NCI-H1417 treated with DMSO at 0.1 percent for 48 hours (cell line): Measurements from ENCODE around the gene TP53RK.

Source experiments
- DNase-seq: peaks from one replicate; lab custom pipeline; 2025; lab: John Stamatoyannopoulos, UW

TP53RK gene

GRCh38 chr20:46638134-46638897, 50.9 kb downstream of the TP53RK start:
- no peak for DNase-seq

DNA sequence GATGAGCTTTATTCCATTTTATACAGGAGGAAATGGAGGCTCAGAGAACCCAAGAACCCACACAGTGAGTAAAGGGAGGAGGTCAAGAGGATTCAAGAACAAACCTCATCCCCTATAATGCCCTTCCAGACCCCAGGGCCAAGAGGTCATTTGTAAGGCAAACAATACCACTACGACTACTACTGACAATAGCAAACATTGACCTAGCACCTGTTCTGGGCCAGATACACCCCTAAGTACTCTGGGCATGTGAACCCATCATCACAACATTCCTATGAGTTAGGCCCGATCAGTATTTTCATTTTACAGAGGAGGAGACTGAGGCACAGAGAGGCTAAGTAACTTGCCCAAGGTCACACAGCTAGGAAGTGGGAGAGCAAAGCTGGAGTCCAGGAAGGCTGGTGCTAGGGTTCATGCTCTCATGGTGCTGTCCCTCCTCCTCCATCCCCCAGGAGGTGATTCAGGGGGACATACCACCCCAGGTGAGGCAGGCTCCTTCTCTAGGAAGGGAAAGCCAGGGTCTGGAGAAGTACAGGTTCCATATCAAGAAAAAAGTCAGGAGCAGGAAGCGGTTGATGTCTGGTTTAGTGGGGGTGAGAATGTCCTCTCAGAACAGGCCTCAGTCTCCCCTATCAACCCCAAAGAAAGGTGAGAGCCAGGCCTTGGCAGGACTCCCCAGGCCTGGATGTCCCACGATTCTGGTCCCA, 51.7 kb downstream of the TP53RK start:
- DNase-seq = no peak

- no peak for DNase-seq
Observed at GRCh38 chr20:46637020-46637419, 52.2 kb downstream of the TP53RK start.

DNA sequence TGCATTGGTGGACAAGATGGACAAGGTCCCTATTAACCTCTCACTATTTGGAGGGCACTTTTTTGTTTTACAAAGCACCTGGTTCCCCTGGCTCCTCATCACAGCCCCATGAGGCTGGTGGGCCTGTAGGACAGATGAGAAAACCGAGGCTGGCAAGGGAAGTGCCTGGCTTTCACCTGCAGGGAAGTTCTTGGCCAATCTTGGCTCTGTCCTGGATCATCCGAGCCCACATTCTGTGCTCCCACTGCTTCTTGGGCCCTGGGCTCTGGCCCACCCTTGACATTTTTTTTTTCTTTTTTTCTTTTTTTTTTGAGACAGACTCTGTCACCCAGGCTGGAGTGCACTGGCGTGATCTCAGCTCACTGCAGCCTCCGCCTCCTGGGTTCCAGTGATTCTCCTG, 52.7 kb downstream of the TP53RK start:
- no peak for DNase-seq

DNA sequence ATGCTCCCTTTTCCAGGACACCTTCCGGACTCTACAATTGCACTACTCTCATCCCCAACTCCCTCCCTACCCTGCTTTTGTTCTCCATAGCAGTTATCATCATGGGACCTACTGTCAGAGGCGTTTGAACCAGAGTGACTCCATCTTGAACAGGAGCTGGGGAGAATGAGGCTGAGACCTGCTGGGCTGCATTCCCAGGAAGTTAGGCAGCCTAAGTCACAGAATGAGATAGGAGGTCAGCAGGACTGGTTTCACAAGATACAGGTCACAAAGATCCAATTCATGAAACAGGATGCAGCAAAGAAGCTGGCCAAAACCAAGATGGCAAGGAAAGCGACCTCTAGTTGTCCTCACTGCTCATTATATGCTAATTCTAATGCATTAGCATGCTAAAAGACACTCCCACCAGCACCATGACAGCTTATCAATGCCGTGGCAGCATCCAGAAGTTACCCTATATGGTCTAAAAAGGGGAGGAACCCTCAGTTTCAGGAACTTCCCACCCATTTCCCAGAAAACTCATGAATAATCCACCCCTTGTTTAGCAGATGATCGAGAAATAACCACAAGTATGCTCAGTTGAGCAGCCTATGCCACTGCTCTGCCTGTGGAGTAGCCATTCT, 53.6 kb downstream of the TP53RK start:
- DNase-seq = no peak

DNA sequence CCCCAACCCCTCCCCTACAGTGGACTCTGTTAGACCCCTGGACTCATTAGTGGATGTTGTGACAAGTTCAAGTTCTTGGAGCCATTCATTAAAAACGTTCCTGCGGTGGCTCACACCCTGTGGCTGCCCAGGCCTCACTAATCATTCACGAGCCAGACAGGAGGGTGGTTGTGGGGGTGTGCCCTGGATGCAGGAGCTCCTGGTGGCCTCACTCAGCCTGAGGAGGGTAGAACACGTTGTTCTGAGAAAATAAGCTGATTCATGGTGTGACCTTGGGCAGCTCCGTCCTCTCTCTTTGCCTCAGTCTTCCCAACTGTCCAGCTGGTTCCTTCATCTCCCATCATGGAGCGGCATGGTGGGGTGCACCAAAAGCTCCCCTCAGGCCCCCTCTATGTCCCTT, 54.7 kb downstream of the TP53RK start:
- DNase-seq = no peak
